HG03575 (cell line): ENCODE measurements around the gene MBD1.
"Not testable (repeated sequence)": the region's sequence is repeated elsewhere in the genome, so short reads cannot be mapped to it uniquely, and the experiment has no call there.

Source experiments
- ATAC-seq: cut with Tn5 transposase; IDR thresholded peaks from one replicate; pipeline ENCODE4 v1.9.1; 2021; ENCODE audit not compliant: unreplicated experiment, insufficient number of reproducible peaks, low FRiP score; ENCODE audit errors: extremely low read depth

MBD1 gene

GRCh38 chr18:50279752-50280151, 1.6 kb downstream of the MBD1 start:
- no peak for ATAC-seq

GRCh38 chr18:50277942-50278341, 3.4 kb downstream of the MBD1 start:
- ATAC-seq = no peak

GRCh38 chr18:50276452-50276851, 4.9 kb downstream of the MBD1 start:
- ATAC-seq = no peak

GRCh38 chr18:50275503-50276036, 5.8 kb downstream of the MBD1 start:
- ATAC-seq = no peak

DNA sequence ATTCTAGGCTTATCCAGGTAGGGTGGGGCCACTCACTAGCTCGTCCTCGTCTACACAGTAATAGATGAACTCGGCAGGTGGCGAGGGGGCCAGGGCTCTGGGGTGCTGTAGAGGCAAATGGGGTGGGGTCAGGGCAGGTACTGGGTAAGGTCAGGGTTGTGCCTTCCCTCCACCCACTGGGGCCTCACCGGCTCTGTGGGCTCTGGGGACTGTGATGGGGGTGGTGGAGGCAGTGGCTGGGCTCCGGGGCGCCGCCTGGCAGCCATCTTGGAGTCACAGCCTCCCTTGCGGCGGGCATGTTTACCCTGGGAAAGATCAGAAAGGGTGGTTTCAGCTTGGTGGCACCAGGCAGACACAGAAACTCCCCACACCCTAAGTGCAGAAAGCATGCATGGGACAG, 6.4 kb downstream of the MBD1 start:
- no peak for ATAC-seq

DNA sequence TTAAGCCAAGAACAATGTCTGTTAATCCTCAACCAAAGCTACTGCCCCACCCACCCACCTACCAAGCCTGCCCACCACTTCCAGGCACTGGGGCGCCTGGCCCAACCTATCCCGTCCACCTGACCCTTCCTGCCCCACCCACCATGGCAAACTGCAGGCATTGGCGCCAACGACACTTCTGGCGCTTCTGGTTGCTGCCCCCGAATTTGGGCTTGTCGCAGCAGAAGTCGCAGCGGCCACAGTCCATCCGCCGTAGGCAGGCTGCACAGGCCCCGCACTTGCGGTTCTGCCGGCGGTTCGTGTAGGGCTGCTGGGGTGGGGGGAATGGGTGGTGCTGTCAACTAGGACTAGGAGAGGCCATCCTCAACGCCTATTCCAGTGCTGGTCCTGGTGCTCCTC, 7.3 kb downstream of the MBD1 start:
- ATAC-seq = no peak

DNA sequence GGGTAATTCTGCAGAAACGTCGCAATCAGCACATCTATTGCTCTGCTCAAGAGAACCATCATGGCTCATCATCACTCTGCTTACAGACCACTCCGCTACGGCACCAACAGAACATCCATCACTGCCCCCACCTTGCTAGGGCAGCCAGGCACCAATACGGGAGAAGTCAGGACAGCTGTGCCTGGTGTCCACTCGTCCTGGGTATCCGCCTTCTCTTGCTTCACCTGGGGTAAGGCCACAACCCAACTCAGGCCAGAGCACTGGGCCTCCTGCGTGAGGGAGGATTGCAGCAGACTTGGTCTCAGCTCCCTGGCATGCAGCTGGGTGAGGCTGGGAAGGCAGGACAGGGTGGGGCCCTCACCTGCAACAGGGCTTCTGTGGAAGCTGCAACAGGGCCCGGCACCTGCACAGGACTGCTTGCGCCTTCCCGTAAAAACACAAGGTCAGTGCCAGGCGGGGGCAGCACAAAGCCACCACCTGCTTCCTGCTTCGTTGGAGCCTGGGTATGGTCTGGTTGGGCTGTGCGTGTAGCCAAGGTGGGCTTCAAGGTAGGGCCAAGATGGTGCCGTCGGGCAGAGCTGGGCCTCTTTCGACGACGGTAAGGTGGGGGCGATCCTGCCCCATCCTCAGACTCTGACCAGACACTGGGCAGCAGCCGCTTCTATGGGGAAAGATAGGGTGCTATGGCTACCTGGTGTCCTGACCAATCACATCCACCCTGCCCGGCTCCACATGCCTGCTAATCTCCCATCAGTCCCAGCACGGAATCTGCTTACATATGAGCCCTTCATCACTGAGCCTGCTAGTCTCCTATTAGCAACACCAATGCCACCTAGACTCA, 7.9 kb downstream of the MBD1 start:
- ATAC-seq = no peak

- ATAC-seq = no peak
Measured at GRCh38 chr18:50272568-50272967, 8.8 kb downstream of the MBD1 start.

DNA sequence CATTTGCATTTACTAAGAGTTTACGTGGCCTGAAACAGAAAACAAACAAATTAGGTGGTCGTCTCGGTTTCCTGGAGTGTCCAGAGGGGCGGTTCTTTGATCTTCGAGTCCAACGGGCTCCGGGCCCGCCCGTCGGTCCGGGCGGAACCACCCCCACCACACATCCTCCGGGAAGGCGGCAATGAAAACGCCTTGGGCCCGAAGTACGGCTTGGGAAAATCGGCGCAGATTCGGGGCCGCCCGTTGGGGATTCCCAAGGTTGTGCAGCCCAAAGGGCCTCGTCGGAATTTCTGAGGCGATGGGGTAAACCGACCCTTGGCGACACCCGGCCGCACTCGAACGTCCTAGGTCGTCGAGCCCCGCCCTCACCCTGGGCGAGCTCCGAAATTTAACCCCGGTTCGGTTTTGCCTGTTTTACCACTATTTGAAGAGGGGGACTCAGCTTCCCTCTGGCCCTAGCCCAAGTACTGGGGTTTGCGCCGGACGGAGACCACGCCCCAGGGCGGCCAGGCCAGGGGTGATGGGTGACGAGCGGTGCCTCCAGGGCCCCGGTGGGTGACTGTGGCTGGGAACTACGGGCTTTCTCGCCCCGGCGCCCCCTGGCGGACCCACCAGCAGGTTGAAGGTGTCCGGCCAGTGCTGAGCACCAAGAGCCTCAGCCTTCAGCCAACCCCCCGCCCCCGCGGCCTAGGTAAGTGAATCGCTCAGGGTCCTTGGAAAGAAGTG, 13.1 kb downstream of the MBD1 start:
- ATAC-seq = peak; percentile 44

DNA sequence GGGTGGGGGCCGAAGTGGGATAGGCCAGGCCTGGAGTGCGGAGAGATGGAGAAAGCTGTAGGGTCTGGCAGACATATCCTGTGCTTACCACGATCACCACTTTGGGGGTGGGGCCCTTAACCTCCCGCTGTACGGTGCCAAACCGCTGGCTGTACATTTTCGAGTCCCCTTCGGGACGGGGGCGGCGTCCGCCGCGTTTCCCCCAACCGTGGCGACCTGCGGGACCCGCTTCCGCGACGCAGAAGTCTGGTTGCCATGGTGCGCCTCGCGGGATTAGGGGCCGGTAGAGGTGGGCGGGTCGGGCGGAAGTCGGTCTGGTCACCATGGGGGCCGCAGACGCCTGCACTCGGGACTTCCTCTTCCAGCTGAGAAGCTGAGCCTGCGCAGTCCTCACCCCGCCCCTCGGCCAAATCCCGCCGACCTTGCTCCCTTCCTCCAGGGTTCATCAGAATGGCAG, 15.0 kb downstream of the MBD1 start, which contains the start of gene CFAP53:
Gene CFAP53, minus strand, starts transcription at position 248 of the 457 bp plus-strand sequence. Its CDS starts 91 bp downstream, at position 157.
- ATAC-seq = peak; percentile 42

GRCh38 chr18:50262977-50263376, 18.3 kb downstream of the MBD1 start:
- no peak for ATAC-seq

DNA sequence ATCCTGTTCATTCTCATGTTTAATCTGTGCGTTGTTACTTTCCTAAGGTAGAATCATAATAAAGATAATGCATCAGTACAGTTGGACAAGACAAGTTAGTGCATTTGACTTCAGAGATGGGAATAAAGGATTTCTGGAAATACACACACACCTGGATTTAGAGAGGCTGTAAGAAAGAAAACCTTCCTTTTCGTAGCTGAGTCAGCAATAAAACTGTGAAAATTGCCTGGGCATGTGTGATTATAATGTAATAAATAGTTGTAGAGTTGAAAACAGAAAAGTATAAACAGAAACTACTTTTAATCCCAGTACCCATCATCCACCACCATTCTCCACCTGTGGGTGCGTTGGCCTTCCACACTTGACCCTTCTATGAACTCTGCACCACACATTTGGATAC, 30.4 kb downstream of the MBD1 start:
- ATAC-seq = no peak

DNA sequence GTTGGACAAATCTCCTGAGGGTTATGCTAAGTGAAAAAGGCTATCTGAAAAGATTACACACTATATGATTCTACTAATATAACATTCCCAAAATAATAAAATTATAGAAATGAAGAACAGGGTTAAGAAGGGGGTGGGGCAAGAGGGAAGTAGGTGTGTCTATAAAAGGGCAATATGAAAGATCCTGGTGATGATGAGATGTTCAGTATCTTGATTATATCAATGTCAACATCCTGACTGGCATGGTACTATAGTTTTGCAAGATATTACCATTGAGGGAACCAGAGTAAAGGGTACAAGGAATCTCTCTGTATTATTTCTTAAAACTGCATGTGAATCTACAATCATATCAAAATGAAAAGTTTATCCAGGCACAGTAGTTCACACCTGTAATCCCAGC, 31.7 kb downstream of the MBD1 start:
- ATAC-seq = no peak

DNA sequence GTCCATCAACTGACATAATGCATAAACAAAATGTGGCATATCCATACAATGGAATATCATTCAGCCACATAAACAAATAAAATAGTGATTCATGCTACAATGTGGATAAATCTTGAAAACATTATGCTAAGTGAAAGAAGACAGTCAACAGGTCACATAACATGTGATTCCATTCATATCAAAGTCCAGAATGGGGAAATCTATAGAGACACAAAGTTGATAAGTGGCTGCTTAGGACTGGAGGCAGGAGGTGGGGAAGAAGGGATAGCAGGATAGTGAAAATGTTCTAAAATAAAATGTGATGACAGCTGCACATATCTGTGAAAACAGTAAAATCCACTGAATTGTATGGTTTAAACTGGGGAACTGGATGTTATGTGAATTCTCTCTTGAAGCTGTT, 33.8 kb downstream of the MBD1 start:
- no peak for ATAC-seq

- not testable (repeated sequence) for ATAC-seq
Measured at GRCh38 chr18:50241768-50242167, 39.6 kb downstream of the MBD1 start.

DNA sequence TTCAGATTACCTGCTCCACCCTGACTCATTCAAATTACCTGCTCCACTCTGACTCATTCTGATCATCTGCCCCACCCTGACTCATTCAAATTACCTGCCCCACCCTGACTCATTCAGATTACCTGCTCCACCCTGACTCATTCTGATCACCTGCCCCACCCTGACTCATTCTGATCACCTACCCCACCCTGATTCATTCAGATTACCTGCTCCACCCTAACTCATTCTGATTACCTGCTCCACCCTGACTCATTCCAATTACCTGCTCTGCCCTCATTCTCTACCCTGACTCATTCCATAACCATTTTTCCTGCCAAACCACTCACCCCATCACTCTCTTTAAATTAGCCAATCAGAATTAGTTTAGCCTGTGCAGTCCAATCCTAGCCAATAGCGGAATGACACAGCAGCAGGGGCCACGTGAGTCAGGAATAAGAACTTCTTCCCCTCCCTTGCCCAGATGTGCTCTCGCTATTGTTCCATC, 41.2 kb downstream of the MBD1 start:
- no peak for ATAC-seq

DNA sequence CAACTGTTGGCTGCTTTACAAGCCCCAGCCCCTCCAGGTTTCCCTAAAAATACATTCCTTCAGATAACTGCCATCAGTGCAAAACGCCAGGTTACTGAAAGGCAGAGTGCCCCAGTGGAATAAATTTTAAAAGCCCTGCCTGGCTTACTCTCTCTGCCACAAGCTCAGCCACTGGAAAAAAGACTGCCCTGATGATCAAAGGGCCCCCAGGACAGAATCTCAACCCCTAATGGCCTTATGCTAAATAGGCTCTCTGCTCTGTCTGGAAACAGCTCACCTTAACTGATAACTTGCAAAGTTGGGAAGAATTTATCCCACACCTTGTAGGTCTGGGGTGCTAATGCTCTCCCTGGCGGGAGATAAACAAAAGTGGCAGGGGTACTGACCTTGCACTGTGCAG, 48.9 kb downstream of the MBD1 start:
- ATAC-seq = no peak

GRCh38 chr18:50231621-50232020, 49.7 kb downstream of the MBD1 start:
- ATAC-seq = no peak

- not testable (repeated sequence) for ATAC-seq
Measured at GRCh38 chr18:50220249-50220648, 61.1 kb downstream of the MBD1 start.
